IPS-NIHi11 (cell line): ENCODE measurements around the gene PANX2.

Experiments
- DNase-seq: peaks from one replicate; pipeline ENCODE4 v3.0.0; 2012; ENCODE audit warnings: mixed read lengths, low spot score

Gene PANX2

GRCh38 chr22:50169774-50170341 lies 673 bp upstream of the PANX2 start:
- DNase-seq, result peak; percentile 84

- DNase-seq, result no peak
Observed at GRCh38 chr22:50171319-50171964, 911 bp downstream of the PANX2 start.

GRCh38 chr22:50171965-50172421 lies 1.5 kb downstream of the PANX2 start:
- DNase-seq, result no peak

- DNase-seq, result no peak
Observed at GRCh38 chr22:50173311-50173982, 2.9 kb downstream of the PANX2 start.

GRCh38 chr22:50173983-50174355 lies 3.4 kb downstream of the PANX2 start:
- DNase-seq, result no peak

- DNase-seq, result no peak
Observed at GRCh38 chr22:50174382-50175190, 4.1 kb downstream of the PANX2 start.

GRCh38 chr22:50175191-50175461 lies 4.6 kb downstream of the PANX2 start:
- DNase-seq, result no peak

GRCh38 chr22:50175921-50176849 lies 5.7 kb downstream of the PANX2 start:
- DNase-seq, result no peak

- no peak for DNase-seq
Observed at GRCh38 chr22:50176850-50177536, 6.5 kb downstream of the PANX2 start.

- DNase-seq, result peak; percentile 57
Observed at GRCh38 chr22:50177537-50178470, 7.3 kb downstream of the PANX2 start.

- no peak for DNase-seq
Observed at GRCh38 chr22:50178471-50178864, 7.9 kb downstream of the PANX2 start.

- no peak for DNase-seq
Observed at GRCh38 chr22:50178871-50179869, 8.6 kb downstream of the PANX2 start.

- DNase-seq, result no peak
Observed at GRCh38 chr22:50179937-50180726, 9.6 kb downstream of the PANX2 start.

- no peak for DNase-seq
Observed at GRCh38 chr22:50180727-50181521, 10.4 kb downstream of the PANX2 start.

- no peak for DNase-seq
Observed at GRCh38 chr22:50182176-50183081, 11.9 kb downstream of the PANX2 start.
